ENCODE results near the gene ICAM3.

- TF ChIP-seq, protein P1, sequence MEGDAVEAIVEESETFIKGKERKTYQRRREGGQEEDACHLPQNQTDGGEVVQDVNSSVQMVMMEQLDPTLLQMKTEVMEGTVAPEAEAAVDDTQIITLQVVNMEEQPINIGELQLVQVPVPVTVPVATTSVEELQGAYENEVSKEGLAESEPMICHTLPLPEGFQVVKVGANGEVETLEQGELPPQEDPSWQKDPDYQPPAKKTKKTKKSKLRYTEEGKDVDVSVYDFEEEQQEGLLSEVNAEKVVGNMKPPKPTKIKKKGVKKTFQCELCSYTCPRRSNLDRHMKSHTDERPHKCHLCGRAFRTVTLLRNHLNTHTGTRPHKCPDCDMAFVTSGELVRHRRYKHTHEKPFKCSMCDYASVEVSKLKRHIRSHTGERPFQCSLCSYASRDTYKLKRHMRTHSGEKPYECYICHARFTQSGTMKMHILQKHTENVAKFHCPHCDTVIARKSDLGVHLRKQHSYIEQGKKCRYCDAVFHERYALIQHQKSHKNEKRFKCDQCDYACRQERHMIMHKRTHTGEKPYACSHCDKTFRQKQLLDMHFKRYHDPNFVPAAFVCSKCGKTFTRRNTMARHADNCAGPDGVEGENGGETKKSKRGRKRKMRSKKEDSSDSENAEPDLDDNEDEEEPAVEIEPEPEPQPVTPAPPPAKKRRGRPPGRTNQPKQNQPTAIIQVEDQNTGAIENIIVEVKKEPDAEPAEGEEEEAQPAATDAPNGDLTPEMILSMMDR (IDR thresholded peaks at IDR 0.05) = no peak
- TF ChIP-seq POLR2A (IDR thresholded peaks at IDR 0.05; ENCODE audit: low read depth) = no peak
- TF ChIP-seq POLR2AphosphoS5 (IDR thresholded peaks at IDR 0.05) = no peak
Observed at GRCh38 chr19:10335352-10335985, 4.0 kb downstream of the ICAM3 start.

Measured in esophagus muscularis mucosa (tissue), 3 donors.